GM21619 (cell line): ENCODE data around the gene C2orf74.
"Not testable (repeated sequence)": the region's sequence is repeated elsewhere in the genome, so short reads cannot be mapped to it uniquely, and the experiment has no call there.

Source experiments
- ATAC-seq: cut with Tn5 transposase; IDR thresholded peaks from one replicate; pipeline ENCODE4 v1.9.1; 2021; ENCODE audit not compliant: unreplicated experiment

C2orf74 gene

GRCh38 chr2:61161888-61162287 is at the start of gene C2orf74:
TSS of gene C2orf74 (plus strand) at chr2:61162188. CDS start at chr2:61162515, 327 bp downstream.
- no peak for ATAC-seq

- no peak for ATAC-seq
These were observed 47.8 kb upstream of the C2orf74 start for GRCh38 chr2:61114147-61114546.

- no peak for ATAC-seq
These were observed 45.7 kb upstream of the C2orf74 start for GRCh38 chr2:61116302-61116701.

GRCh38 chr2:61117534-61117933 is 44.5 kb upstream of the C2orf74 start:
- ATAC-seq: peak; percentile 86

- no peak for ATAC-seq
These were observed 36.8 kb upstream of the C2orf74 start for GRCh38 chr2:61125123-61125710.

GRCh38 chr2:61125798-61126197 is 36.2 kb upstream of the C2orf74 start:
- no peak for ATAC-seq

- not testable (repeated sequence) for ATAC-seq
These were observed 33.9 kb upstream of the C2orf74 start for GRCh38 chr2:61128122-61128521.

GRCh38 chr2:61134141-61134540 is 27.8 kb upstream of the C2orf74 start:
- no peak for ATAC-seq

- no peak for ATAC-seq
These were observed 26.5 kb upstream of the C2orf74 start for GRCh38 chr2:61135510-61135909.

GRCh38 chr2:61138859-61139258 is 23.1 kb upstream of the C2orf74 start:
- no peak for ATAC-seq

GRCh38 chr2:61141151-61141550 is 20.8 kb upstream of the C2orf74 start:
- ATAC-seq: no peak

GRCh38 chr2:61144697-61145268 is 17.2 kb upstream of the C2orf74 start:
- peak; percentile 89 for ATAC-seq

- ATAC-seq: no peak
These were observed 16.0 kb upstream of the C2orf74 start for GRCh38 chr2:61145990-61146389.

- not testable (repeated sequence) for ATAC-seq
These were observed 13.9 kb upstream of the C2orf74 start for GRCh38 chr2:61148091-61148490.

- no peak for ATAC-seq
These were observed 12.9 kb upstream of the C2orf74 start for GRCh38 chr2:61149074-61149473.

- ATAC-seq: no peak
These were observed 10.6 kb upstream of the C2orf74 start for GRCh38 chr2:61151436-61151835.

GRCh38 chr2:61157371-61158003 is 4.5 kb upstream of the C2orf74 start:
- no peak for ATAC-seq

- no peak for ATAC-seq
These were observed 3.5 kb upstream of the C2orf74 start for GRCh38 chr2:61158356-61158955.

- no peak for ATAC-seq
These were observed 733 bp downstream of the C2orf74 start for GRCh38 chr2:61162721-61163120.

GRCh38 chr2:61165082-61165481 is 3.1 kb downstream of the C2orf74 start:
- not testable (repeated sequence) for ATAC-seq

GRCh38 chr2:61165946-61166345 is 4.0 kb downstream of the C2orf74 start:
- no peak for ATAC-seq

GRCh38 chr2:61167579-61167978 is 5.6 kb downstream of the C2orf74 start:
- ATAC-seq: no peak
